ENCODE data around the gene EEF2KMT.

GRCh38 chr16:5108505-5109158, 11.0 kb upstream of the EEF2KMT start:
- no peak for TF ChIP-seq CTCF (IDR thresholded peaks at IDR 0.05)
- no peak for TF ChIP-seq POLR2A (IDR thresholded peaks at IDR 0.05)
